Endothelial cell of umbilical vein (primary cell): ENCODE measurements around the gene SEMA4B. TPM values are rescaled to one million over a fixed set of nuclear protein-coding genes. Genes with fewer than 3 reads are reported as not detected.

ENCODE experiments used
- BruUV-seq: library from RNA; stranded (reverse); fragments of 400-500 nt; replicated peaks from 2 replicates; lab custom pipeline; 2021; lab: Mats Ljungman, UMichigan
- CTCF ChIA-PET: fragments of 300-600, 350-600 bp; sonication (Branson Sonifier 250); formaldehyde crosslinking; loops from one replicate; lab custom pipeline; 2021; ENCODE audit warnings: antibody characterized with exemption, inconsistent platforms; lab: Charles Lee
- POLR2A ChIA-PET: fragments of 300-600, 350-600 bp; sonication (Branson Sonifier 250); formaldehyde crosslinking; loops from one replicate; lab custom pipeline; 2021; ENCODE audit warnings: antibody characterized with exemption, inconsistent platforms; lab: Charles Lee
- DNase-seq: peaks from one replicate; pipeline ENCODE4 v3.0.0-alpha.2; 2011; ENCODE audit warnings: low read depth, low spot score
- FAIRE-seq: peaks from 2 replicates; lab custom pipeline; 2011; peaks lifted over from hg19 to GRCh38; lab: Jason Lieb, UNC
- H2AFZ ChIP-seq: 2 replicates; pipeline ENCODE4 v1.6.0; 2012; ENCODE audit warnings: low read depth, low read length, control low read depth, inconsistent platforms
- H3K27ac ChIP-seq: 2 replicates; pipeline ENCODE4 v1.5.1; 2011; ENCODE audit warnings: low read depth, mild to moderate bottlenecking, control low read depth, low read length, moderate library complexity; ENCODE audit not compliant: insufficient read depth
- H3K27me3 ChIP-seq, 2 experiments: 2 replicates each; pipeline versions ENCODE4 v1.6.0 to v1.6.1; 2011; ENCODE audit warnings: low read length in 2 of 2, mixed read lengths in 1 of 2; ENCODE audit not compliant: control insufficient read depth in 2 of 2, insufficient read depth in 2 of 2
- H3K36me3 ChIP-seq, 2 experiments: 2 replicates in 1 of 2; 3 replicates in 1 of 2; pipeline ENCODE4 v1.5.1; 2011; ENCODE audit warnings: low read length in 2 of 2, mild to moderate bottlenecking in 1 of 2, moderate library complexity in 1 of 2; ENCODE audit not compliant: control insufficient read depth in 2 of 2, insufficient read depth in 2 of 2; ENCODE audit errors: extremely low read depth in 1 of 2
- H3K4me1 ChIP-seq: 3 replicates; pipeline ENCODE4 v1.5.1; 2011; ENCODE audit warnings: mild to moderate bottlenecking, low read length; ENCODE audit not compliant: control insufficient read depth, insufficient read depth; ENCODE audit errors: extremely low read depth
- H3K4me2 ChIP-seq: 2 replicates; pipeline ENCODE4 v1.6.1; 2011; ENCODE audit warnings: low read length, control low read depth, mixed read lengths; ENCODE audit not compliant: insufficient read depth
- H3K4me3 ChIP-seq, 3 experiments: fragments of 200-600 bp in 1 of 3; sonication (generic), shearing (Covaris generic) in 1 of 3; replicated peaks in 1 of 3; 2 replicates each; pipeline ENCODE4 v1.5.1; 2011 to 2016; ENCODE audit warnings: control low read depth in 3 of 3, low read length in 3 of 3, mild to moderate bottlenecking in 2 of 3, inconsistent platforms in 1 of 3, low read depth in 1 of 3, moderate library complexity in 1 of 3; ENCODE audit not compliant: insufficient read depth in 1 of 3
- H3K79me2 ChIP-seq: 2 replicates; pipeline ENCODE4 v1.6.0; 2012; ENCODE audit warnings: low read length, inconsistent platforms; ENCODE audit not compliant: control insufficient read depth, insufficient read depth
- H3K9ac ChIP-seq: replicated peaks from 2 replicates; pipeline ENCODE3; 2011; ENCODE audit warnings: low read length, control low read depth; ENCODE audit not compliant: insufficient read depth; ENCODE audit errors: extremely low read depth
- H3K9me1 ChIP-seq: replicated peaks from 3 replicates; pipeline ENCODE4 v1.6.0; 2011; ENCODE audit warnings: mild to moderate bottlenecking, low read length; ENCODE audit not compliant: control insufficient read depth, insufficient read depth; ENCODE audit errors: extremely low read depth
- H3K9me3 ChIP-seq: replicated peaks from 2 replicates; pipeline ENCODE4 v1.5.1; 2012; ENCODE audit warnings: low read length, inconsistent platforms; ENCODE audit not compliant: control insufficient read depth, insufficient read depth
- H4K20me1 ChIP-seq: replicated peaks from 2 replicates; pipeline ENCODE3; 2011; ENCODE audit warnings: mild to moderate bottlenecking, low read length; ENCODE audit not compliant: control insufficient read depth, insufficient read depth; ENCODE audit errors: extremely low read depth
- CTCF ChIP-seq, 2 donors: IDR thresholded peaks; 1 replicate in 1 of 2; 2 replicates in 1 of 2; pipeline ENCODE4 v1.5.1; 2011; ENCODE audit warnings: low read length in 2 of 2, mild to moderate bottlenecking in 2 of 2, moderate library complexity in 2 of 2, control low read depth in 1 of 2, inconsistent platforms in 1 of 2, low read depth in 1 of 2; ENCODE audit not compliant: insufficient read depth in 1 of 2; ENCODE audit errors: extremely low read depth in 1 of 2
- EZH2 ChIP-seq: IDR thresholded peaks from 2 replicates; pipeline ENCODE4 v1.6.1; 2012; ENCODE audit warnings: borderline replicate concordance, low read depth, mild to moderate bottlenecking, moderate library complexity, low read length, inconsistent platforms; ENCODE audit not compliant: severe bottlenecking
- FOS ChIP-seq: IDR thresholded peaks from 2 replicates; pipeline ENCODE4 v1.6.1; 2011; ENCODE audit warnings: mild to moderate bottlenecking, low read length, moderate library complexity, borderline replicate concordance; ENCODE audit not compliant: insufficient read depth
- GATA2 ChIP-seq: IDR thresholded peaks from 2 replicates; pipeline ENCODE4 v1.7.0; 2011; ENCODE audit warnings: low read depth, mild to moderate bottlenecking, moderate library complexity, mixed read lengths, low read length; ENCODE audit not compliant: insufficient read length, insufficient read depth
- JUN ChIP-seq: IDR thresholded peaks from 2 replicates; pipeline ENCODE4 v1.6.1; 2011; ENCODE audit warnings: borderline replicate concordance, low read depth; ENCODE audit not compliant: insufficient read length, insufficient read depth
- MYC ChIP-seq: IDR thresholded peaks from one replicate; pipeline ENCODE4 v1.6.1; 2011; ENCODE audit warnings: mild to moderate bottlenecking, low read depth, low read length
- POLR2A ChIP-seq: IDR thresholded peaks from 2 replicates; pipeline ENCODE4 v1.6.1; 2012; ENCODE audit warnings: low read depth, mild to moderate bottlenecking, control low read depth, low read length
- POLR2AphosphoS5 ChIP-seq: IDR thresholded peaks from 2 replicates; pipeline ENCODE4 v1.6.1; 2012; ENCODE audit warnings: low read depth, mild to moderate bottlenecking, control low read depth, low read length, moderate library complexity; ENCODE audit not compliant: insufficient read depth
- dilution Hi-C: fragments of 300-500 bp; cut with MboI; formaldehyde crosslinking; loops from one replicate; pipeline ENCODE4 v1.15.0; 2019; ENCODE audit warnings: low sequenced_read_pairs; ENCODE audit not compliant: extremely low pct_ligation_motif_present
- intact Hi-C: fragments of 100-400 bp; cut with micrococcal nuclease; formaldehyde crosslinking; loops from one replicate; pipeline ENCODE4 v1.10.0; 2022
- polyA plus RNA-seq, 4 experiments: library from polyadenylated mRNA; depleted of rRNA in 3 of 4; stranded (reverse) in 3 of 4; unstranded in 1 of 4; fragments of >200 nt; gene quantifications; 2 replicates each; pipeline versions ENCODE4 v1.2.1 to v1.2.3, GENCODE V29; 2011 to 2012; ENCODE audit warnings: missing spikeins in 1 of 4
- total RNA-seq: library from RNA; stranded (reverse); gene quantifications from 2 replicates; pipeline ENCODE4 v1.2.3, GENCODE V29; 2021
- TF ChIP-seq, protein P1 (sequence below): IDR thresholded peaks from 2 replicates; pipeline ENCODE4 v1.6.1; 2011; ENCODE audit not compliant: insufficient read depth, insufficient read length

Gene SEMA4B
- total and polyA plus RNA-seq, 2 donors (not counting 3 experiments of a cell fraction or from before 2014, with no cell fraction given) = 6.1 to 7.1 TPM

- intact Hi-C loops = no loop called here
Observed at GRCh38 chr15:90184786-90185704, 16.1 kb upstream of the SEMA4B start.

DNA sequence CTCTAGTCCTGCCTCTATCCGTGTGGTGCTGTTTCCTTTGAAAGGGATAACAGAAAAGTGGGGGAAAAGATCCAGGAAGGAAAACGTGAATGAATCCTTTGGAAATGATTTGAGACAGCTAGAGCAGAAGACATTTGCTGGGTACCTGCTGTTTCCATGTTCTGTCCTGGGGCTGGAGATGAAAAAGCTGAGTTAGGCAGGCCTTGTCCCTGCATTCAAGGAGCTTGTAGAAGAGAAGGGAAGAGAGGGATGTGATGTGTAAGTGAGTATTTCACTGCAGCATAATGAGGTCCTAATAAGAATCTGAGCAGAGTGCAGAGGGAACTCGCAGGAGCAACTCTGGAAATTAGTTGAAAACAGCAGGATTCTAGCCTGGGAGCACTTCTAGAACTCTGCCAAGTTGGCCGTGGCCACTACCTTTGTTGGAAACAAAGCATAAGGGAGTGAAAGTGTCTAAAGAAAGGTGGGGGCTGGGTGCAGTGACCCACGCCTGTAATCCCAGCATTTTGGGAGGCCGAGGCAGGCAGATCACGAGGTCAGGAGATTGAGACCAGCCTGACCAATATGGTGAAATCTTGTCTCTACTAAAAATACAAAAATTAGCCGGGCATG, 13.8 kb upstream of the SEMA4B start:
- no TSS peak for BruUV-seq

More at GRCh38 chr15:90184786-90185704, 16.1 kb upstream of the SEMA4B start:
- CTCF ChIA-PET = interaction anchor here (1.0 kb wide), 1 partner anchor 30 kb away, joined by 3 read pairs; no protein-coding TSS in a partner anchor
- peak overlapping the region; percentile 33 for H3K4me2 ChIP-seq
- FAIRE-seq = peak; percentile 21
- no peaks in the 10 kb centered on the region for H3K9me1 ChIP-seq
- H4K20me1 ChIP-seq = no peaks in the 10 kb centered on the region
- POLR2A ChIA-PET = no interaction called here
- dilution Hi-C loops = no loop called here
- no peaks in the 10 kb centered on the region for H3K36me3 ChIP-seq
- H3K9ac ChIP-seq = no peak overlapping the region
- no TSS peak for BruUV-seq
- no peak overlapping the region for H3K27ac ChIP-seq
- no peaks in the 10 kb centered on the region for H3K27me3 ChIP-seq
- H3K4me3 ChIP-seq = peak overlapping the region in 1 of 3 experiments; percentile 6
- no peaks in the 10 kb centered on the region for H3K79me2 ChIP-seq
- DNase-seq = no peak
- TF ChIP-seq GATA2 = no peak
- H3K9me3 ChIP-seq = no peaks in the 10 kb centered on the region
- peaks cover 4% of the 10 kb centered on the region for H3K4me1 ChIP-seq
- peak overlapping the region; percentile 78 for H2AFZ ChIP-seq

More for the DNA sequence above, 13.8 kb upstream of the SEMA4B start:
- no peak overlapping the region for H3K4me3 ChIP-seq
- H3K4me2 ChIP-seq = no peak overlapping the region
- H3K4me1 ChIP-seq = peaks cover 4% of the 10 kb centered on the region
- DNase-seq (no peak), FAIRE-seq (no peak)
- H3K27ac ChIP-seq = no peak overlapping the region
- H3K9me3 ChIP-seq = no peaks in the 10 kb centered on the region
- no peaks in the 10 kb centered on the region for H3K79me2 ChIP-seq
- intact Hi-C loops (no loop called here), dilution Hi-C loops (no loop called here)
- no peaks in the 10 kb centered on the region for H3K36me3 ChIP-seq
- TF ChIP-seq, protein P1, sequence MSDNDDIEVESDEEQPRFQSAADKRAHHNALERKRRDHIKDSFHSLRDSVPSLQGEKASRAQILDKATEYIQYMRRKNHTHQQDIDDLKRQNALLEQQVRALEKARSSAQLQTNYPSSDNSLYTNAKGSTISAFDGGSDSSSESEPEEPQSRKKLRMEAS = no peak
- no peak for TF ChIP-seq FOS
- no peak for TF ChIP-seq GATA2
- no peak for TF ChIP-seq POLR2AphosphoS5
- no peak for TF ChIP-seq CTCF (IDR thresholded peaks at IDR 0.05; ENCODE audit: extremely low read depth in 1 of 2, insufficient read depth in 1 of 2, low read depth in 1 of 2, low read length in 2 of 2)
- no peak for TF ChIP-seq JUN
- no peak for TF ChIP-seq POLR2A
- no peak for TF ChIP-seq EZH2
- no peak for TF ChIP-seq MYC
- CTCF ChIA-PET = interaction anchor here (1.1 to 1.8 kb wide), 5 partner anchors 9 to 34 kb away, joined by 3 to 7 read pairs (median 3); partner anchors contain the start of gene SEMA4B
- no peaks in the 10 kb centered on the region for H3K27me3 ChIP-seq
- no peaks in the 10 kb centered on the region for H4K20me1 ChIP-seq
- POLR2A ChIA-PET = no interaction called here
- H3K9me1 ChIP-seq = no peaks in the 10 kb centered on the region
- H2AFZ ChIP-seq = no peak overlapping the region
- H3K9ac ChIP-seq = no peak overlapping the region
